GM11168 (cell line): ENCODE measurements around the gene LCN1.

Experiments
- in situ Hi-C: fragments of 300-500 bp; cut with MboI; formaldehyde crosslinking; loops from one replicate; pipeline ENCODE4 v1.12.0; 2022; ENCODE audit warnings: low sequenced_read_pairs; ENCODE audit not compliant: unreplicated experiment

Gene LCN1

GRCh38 chr9:135563039-135563476, 41.8 kb downstream of the LCN1 start:
- in situ Hi-C loops = no loop called here

- in situ Hi-C loops = no loop called here
These were observed 42.6 kb downstream of the LCN1 start for GRCh38 chr9:135563858-135564257.

DNA sequence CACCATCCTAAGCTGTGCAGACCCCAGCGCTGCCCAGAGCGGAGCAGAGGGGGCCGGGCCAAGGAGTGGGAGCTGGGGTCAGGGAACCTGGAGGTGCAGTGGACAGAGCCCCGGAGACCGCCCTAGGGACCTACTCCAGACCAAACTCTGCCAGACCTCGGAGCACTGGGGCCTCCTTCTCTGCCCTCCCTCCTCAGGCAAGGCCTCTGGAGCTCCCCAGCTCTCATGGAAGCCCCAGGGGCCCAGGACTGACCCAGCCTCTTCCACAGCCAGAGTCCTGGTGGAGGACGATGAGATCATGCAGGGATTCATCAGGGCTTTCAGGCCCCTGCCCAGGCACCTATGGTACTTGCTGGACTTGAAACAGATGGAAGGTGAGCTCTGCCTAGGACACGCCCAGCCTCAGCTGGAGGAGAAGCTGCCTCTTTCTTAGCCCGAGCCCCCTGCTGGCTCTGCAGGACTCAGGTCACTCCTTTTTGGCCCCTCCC, 43.9 kb downstream of the LCN1 start:
- in situ Hi-C loops = no loop called here

DNA sequence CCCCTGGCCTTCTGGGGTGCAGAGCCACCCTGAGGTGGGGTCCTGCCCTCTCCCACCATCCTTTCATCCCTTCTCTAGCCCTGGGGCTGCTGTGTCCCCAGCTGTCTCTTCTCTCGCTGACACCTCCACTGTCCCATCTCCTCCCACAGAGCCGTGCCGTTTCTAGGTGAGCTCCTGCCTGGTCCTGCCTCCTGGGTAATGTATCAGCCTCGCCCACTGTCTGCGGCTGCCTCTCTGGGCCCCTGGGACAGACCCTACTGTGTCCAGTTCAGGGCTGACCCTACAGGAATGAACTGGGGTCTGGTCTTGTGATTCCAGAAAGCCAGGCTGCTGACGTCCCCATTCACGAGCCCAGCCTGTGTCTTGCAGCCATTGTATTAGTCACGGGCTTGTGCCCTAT, 44.4 kb downstream of the LCN1 start:
- in situ Hi-C loops = no loop called here

DNA sequence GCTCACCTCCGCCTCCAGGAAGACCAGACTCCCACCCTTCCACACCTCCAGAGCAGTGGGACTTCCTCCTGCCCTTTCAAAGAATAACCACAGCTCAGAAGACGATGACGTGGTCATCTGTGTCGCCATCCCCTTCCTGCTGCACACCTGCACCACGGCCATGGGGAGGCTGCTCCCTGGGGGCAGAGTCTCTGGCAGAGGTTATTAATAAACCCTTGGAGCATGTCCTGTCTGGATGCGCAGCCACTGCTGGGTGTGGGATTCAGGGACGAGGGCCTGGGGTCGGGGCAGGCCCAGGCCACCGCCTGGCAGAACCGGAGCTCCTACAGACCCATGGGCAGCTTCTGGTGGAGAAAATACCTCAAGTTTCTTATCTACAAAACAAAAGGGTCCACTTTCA, 45.3 kb downstream of the LCN1 start:
- in situ Hi-C loops = no loop called here

- in situ Hi-C loops = no loop called here
These were observed 46.1 kb downstream of the LCN1 start for GRCh38 chr9:135567311-135567710.

GRCh38 chr9:135568026-135568425, 46.8 kb downstream of the LCN1 start:
- in situ Hi-C loops = no loop called here

DNA sequence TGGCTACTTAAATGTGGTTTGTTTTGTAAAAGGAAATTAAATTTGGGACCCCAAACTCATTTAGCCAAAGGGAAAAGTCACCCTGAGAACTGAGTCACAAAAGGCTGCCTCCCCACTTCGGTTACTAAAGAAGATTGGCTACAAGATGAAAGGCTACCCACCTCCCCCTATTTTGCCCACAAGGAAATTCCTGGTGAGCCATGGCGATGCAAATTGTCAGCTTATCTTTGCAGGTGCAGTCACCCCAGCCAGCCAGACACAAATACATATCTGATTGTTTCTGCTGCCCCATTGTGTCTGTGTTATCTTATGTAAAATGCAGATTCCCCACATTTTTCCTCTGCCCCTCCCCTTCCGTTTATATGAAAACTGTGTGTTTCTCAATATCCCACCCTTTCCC, 49.2 kb downstream of the LCN1 start:
- in situ Hi-C loops = no loop called here

GRCh38 chr9:135572233-135572632, 51.0 kb downstream of the LCN1 start:
- in situ Hi-C loops = no loop called here

GRCh38 chr9:135573124-135573523, 51.9 kb downstream of the LCN1 start:
- in situ Hi-C loops = no loop called here

- in situ Hi-C loops = no loop called here
These were observed 53.1 kb downstream of the LCN1 start for GRCh38 chr9:135574331-135574730.

GRCh38 chr9:135574943-135575342, 53.7 kb downstream of the LCN1 start:
- in situ Hi-C loops = no loop called here
